ENCODE results near the gene FBXO3. TPM values are rescaled to one million over a fixed set of nuclear protein-coding genes. Genes with fewer than 3 reads are reported as not detected.

Gene FBXO3
- total RNA-seq, 6 experiments from 2014 or later = 25.3 to 30.0 (median 27.3) TPM

- peaks cover 7% of the 10 kb centered on the region; the same call in 1 of the 2 replicates for H3K27me3 Mint-ChIP-seq (ENCODE audit: insufficient read depth)
- H3K4me1 Mint-ChIP-seq (ENCODE audit: low read depth) = peaks cover 91% of the 10 kb centered on the region
- DNase-seq = no peak
- peak overlapping the region; percentile 85 for H3K4me3 Mint-ChIP-seq
- peak overlapping the region; percentile 98 for H3K27ac Mint-ChIP-seq
- peaks cover 12% of the 10 kb centered on the region for H3K36me3 Mint-ChIP-seq (ENCODE audit: low read depth)
- H3K9me3 Mint-ChIP-seq = no peaks in the 10 kb centered on the region
- TF ChIP-seq CTCF (IDR thresholded peaks at IDR 0.05) = no peak
Measured at GRCh38 chr11:33691066-33691864, 83.1 kb downstream of the FBXO3 start.

Other genes with a start within 250 kb of the FBXO3 start
- under 1 TPM in 4 of 6 experiments, not detected in 2; 0.59 to 0.65 (median 0.60) TPM for gene C11orf91, start 73.7 kb downstream of the FBXO3 start, total RNA-seq (2021; fragmentation: NEBNext Ultra II Directional; extraction: Animal tissue kit (Norgen Biotek cat#: 25700))
- 1,000 to 10,000 TPM; 1,095 to 1,408 (median 1,232) TPM for gene CD59, start 38.1 kb downstream of the FBXO3 start, total RNA-seq (2021; fragmentation: NEBNext Ultra II Directional; extraction: Animal tissue kit (Norgen Biotek cat#: 25700))
- under 1 TPM in 4 of 6 experiments, not detected in 2; 0.11 to 0.30 (median 0.15) TPM for gene LMO2, start 117.6 kb upstream of the FBXO3 start, total RNA-seq (2021; fragmentation: NEBNext Ultra II Directional; extraction: Animal tissue kit (Norgen Biotek cat#: 25700))

Measured in HFFc6 (cell line).